Measurements from ENCODE around the gene MBTPS1. TPM values are rescaled to one million over a fixed set of nuclear protein-coding genes. Genes with fewer than 3 reads are reported as not detected.
A peak's percentile ranks its signal among the peaks of the same experiment; 100 is the strongest.

The MBTPS1 gene
- total and polyA plus RNA-seq, 9 of the 15 experiments (the other 6 are each of a cell fraction or from before 2014, with no cell fraction given): 2.8 to 57.6 (median 43.8) TPM

- TF ChIP-seq BCLAF1 (IDR thresholded peaks at IDR 0.05; ENCODE audit: borderline replicate concordance in 1 of 2, control insufficient read depth in 1 of 2, low read depth in 2 of 2, low read length in 1 of 2): no peak
- no peak for TF ChIP-seq GATA2 (CRISPR knock-in tag; IDR thresholded peaks at IDR 0.05)
- TF ChIP-seq ZC3H4 (CRISPR knock-in tag; IDR thresholded peaks at IDR 0.05; ENCODE audit: borderline replicate concordance): no peak
- TF ChIP-seq ARID3B (CRISPR knock-in tag; IDR thresholded peaks at IDR 0.05; ENCODE audit: borderline replicate concordance): no peak
- peak; percentile 18; the same call in 1 of the 2 replicates for TF ChIP-seq CTBP1 (IDR thresholded peaks at IDR 0.05; ENCODE audit: borderline replicate concordance)
- no peak for TF ChIP-seq TRIM25 (IDR thresholded peaks at IDR 0.05; ENCODE audit: borderline replicate concordance)
- 0 out of 4 replicates have a peak, but pooled peaks of 1 of the 2 experiments have one; percentile 16 for TF ChIP-seq TEAD1 (CRISPR knock-in tag; IDR thresholded peaks at IDR 0.05)
- peak; percentile 64 for TF ChIP-seq VEZF1 (CRISPR knock-in tag; IDR thresholded peaks at IDR 0.05)
- no peak for TF ChIP-seq BRD9 (IDR thresholded peaks at IDR 0.05; ENCODE audit: low read depth, partially characterized antibody)
- no peak for TF ChIP-seq ZNF511 (CRISPR knock-in tag; IDR thresholded peaks at IDR 0.05)
- TF ChIP-seq DEAF1 (CRISPR knock-in tag; IDR thresholded peaks at IDR 0.05): peak; percentile 40
- TF ChIP-seq DDX20 (tag; IDR thresholded peaks at IDR 0.05; ENCODE audit: low read depth): no peak
- TF ChIP-seq BRD4 (IDR thresholded peaks at IDR 0.05): no peak
- no peak for TF ChIP-seq ZNF507 (tag; conservative IDR thresholded peaks at IDR 0.05)
- TF ChIP-seq CXXC5 (CRISPR knock-in tag; IDR thresholded peaks at IDR 0.05): peak; percentile 55; the same call in 1 of the 2 replicates
These were observed 53.8 kb downstream of the MBTPS1 start (continued) for GRCh38 chr16:84062734-84063640.
